Vagina (tissue), 2 donors: Measurements from ENCODE around the gene B3GNT2.

ENCODE experiments used
- CTCF ChIP-seq, 3 experiments: fragments of 450-650 bp in 2 of 3; fragments of 200-600 bp in 1 of 3; sonication (generic) in 1 of 3; IDR thresholded peaks; one replicate each; pipeline ENCODE4 v1.5.1; 2017 to 2019; ENCODE audit warnings: antibody characterized with exemption in 3 of 3, mild to moderate bottlenecking in 2 of 3, moderate library complexity in 2 of 3
- POLR2A ChIP-seq, 2 donors: fragments of 450-650 bp; IDR thresholded peaks; one replicate each; pipeline ENCODE4 v1.6.1; 2017; ENCODE audit warnings: antibody characterized with exemption in 2 of 2, mild to moderate bottlenecking in 2 of 2, moderate library complexity in 2 of 2

DNA sequence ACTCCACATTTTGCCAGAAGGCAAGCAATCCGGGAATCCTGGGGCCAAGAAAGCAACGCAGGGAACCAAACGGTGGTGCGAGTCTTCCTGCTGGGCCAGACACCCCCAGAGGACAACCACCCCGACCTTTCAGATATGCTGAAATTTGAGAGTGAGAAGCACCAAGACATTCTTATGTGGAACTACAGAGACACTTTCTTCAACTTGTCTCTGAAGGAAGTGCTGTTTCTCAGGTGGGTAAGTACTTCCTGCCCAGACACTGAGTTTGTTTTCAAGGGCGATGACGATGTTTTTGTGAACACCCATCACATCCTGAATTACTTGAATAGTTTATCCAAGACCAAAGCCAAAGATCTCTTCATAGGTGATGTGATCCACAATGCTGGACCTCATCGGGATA lies 26.8 kb downstream of the B3GNT2 start:
- TF ChIP-seq CTCF (IDR thresholded peaks at IDR 0.05) (no peak), POLR2A (IDR thresholded peaks at IDR 0.05) (no peak)
